HG03097 (cell line): ENCODE data around the gene ACAA1.
"Not testable (repeated sequence)": the region's sequence is repeated elsewhere in the genome, so short reads cannot be mapped to it uniquely, and the experiment has no call there.

Experiments used
- ATAC-seq: cut with Tn5 transposase; IDR thresholded peaks from one replicate; pipeline ENCODE4 v1.9.1; 2021; ENCODE audit not compliant: unreplicated experiment, low FRiP score

Gene ACAA1, protein sequence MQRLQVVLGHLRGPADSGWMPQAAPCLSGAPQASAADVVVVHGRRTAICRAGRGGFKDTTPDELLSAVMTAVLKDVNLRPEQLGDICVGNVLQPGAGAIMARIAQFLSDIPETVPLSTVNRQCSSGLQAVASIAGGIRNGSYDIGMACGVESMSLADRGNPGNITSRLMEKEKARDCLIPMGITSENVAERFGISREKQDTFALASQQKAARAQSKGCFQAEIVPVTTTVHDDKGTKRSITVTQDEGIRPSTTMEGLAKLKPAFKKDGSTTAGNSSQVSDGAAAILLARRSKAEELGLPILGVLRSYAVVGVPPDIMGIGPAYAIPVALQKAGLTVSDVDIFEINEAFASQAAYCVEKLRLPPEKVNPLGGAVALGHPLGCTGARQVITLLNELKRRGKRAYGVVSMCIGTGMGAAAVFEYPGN

GRCh38 chr3:38136777-38137614, at the start of gene ACAA1:
ACAA1 (minus strand) TSS chr3:38137127; CDS start chr3:38137035, 92 bp downstream.
- peak; percentile 90 for ATAC-seq

- no peak for ATAC-seq
Observed at GRCh38 chr3:38177181-38177580, 40.3 kb upstream of the ACAA1 start.

DNA sequence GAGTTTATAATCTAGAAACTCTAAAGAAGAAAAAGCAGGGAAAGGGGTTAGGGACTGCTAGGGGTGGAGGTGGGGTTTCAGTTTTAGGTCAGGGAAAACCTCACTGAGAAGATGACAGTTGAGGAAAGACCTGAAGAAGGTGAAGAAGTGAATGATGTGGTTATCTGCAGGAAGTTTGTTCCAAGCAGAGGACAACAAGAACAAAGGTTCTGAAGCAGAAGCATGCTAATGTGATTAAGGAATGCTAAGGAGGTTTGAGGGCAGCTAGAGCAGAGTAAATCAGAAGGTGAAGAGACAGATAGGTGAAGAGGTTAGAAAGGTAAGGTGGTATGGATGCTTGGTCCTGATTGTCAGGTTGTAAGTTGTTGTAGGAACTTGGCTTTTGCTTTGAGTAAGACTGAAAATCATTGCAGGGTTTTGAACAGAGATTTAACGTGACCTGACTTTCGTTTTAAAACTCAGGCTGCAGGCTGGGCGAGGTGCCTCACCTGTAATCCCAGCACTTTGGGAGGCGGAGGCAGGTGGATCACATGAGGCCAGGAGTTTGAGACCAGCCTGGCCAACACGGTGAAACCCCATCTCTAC, 37.0 kb upstream of the ACAA1 start:
- ATAC-seq = no peak

DNA sequence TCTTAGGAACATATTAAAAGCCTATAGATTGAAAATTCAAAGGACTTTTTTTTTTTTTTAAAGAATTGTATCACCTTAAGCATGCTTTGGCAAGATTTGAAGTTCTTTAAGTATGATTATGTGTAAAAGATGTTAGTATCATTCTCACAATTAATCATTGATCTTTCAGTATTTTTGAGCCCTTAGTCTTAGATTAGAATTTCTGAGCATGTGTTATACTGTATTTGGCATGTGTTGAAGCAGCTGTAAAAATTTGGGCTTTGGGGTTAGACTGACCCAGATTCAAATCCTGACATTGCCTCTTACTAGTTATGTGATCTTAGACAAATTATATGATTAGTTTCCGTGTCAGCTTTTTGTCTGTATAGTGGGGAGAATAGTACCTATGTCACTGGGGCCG, 34.7 kb upstream of the ACAA1 start:
- ATAC-seq = no peak

GRCh38 chr3:38170722-38171121, 33.8 kb upstream of the ACAA1 start:
- ATAC-seq = no peak

- ATAC-seq = no peak
Observed at GRCh38 chr3:38169027-38169317, 32.0 kb upstream of the ACAA1 start.

GRCh38 chr3:38168151-38169026, 31.5 kb upstream of the ACAA1 start:
- no peak for ATAC-seq

- no peak for ATAC-seq
Observed at GRCh38 chr3:38167591-38167990, 30.7 kb upstream of the ACAA1 start.

DNA sequence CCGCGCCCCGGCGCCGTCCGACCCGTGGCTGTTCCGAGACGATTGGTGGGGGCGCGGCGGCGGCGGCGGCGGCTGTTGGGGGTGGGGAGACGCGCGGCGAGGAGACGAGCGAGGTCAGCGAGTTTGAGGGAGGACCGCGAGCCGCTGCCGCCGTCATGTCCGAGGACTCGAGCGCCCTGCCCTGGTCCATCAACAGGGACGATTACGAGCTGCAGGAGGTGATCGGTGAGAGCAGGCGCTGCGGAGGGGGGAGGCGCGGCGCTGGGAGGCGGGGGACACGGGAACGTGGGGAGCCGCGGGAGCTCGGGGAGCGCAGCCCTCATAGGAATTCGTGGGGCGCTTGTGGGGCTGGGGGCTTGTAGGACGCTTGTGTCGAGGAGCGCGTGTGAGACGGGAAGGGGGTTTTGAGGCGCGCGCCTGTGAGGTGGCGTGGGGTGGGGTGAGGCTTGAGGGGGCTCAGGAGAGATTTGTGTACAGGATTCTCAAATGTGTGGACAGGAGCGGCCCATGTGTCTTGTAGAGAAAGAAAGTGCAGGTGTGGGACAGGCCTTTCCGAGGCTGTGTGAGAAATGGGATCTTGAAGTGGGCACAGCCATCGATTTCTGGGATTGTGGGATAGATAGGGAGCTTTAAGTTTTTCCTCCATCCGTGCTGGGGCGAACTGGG, 28.9 kb upstream of the ACAA1 start:
- no peak for ATAC-seq

DNA sequence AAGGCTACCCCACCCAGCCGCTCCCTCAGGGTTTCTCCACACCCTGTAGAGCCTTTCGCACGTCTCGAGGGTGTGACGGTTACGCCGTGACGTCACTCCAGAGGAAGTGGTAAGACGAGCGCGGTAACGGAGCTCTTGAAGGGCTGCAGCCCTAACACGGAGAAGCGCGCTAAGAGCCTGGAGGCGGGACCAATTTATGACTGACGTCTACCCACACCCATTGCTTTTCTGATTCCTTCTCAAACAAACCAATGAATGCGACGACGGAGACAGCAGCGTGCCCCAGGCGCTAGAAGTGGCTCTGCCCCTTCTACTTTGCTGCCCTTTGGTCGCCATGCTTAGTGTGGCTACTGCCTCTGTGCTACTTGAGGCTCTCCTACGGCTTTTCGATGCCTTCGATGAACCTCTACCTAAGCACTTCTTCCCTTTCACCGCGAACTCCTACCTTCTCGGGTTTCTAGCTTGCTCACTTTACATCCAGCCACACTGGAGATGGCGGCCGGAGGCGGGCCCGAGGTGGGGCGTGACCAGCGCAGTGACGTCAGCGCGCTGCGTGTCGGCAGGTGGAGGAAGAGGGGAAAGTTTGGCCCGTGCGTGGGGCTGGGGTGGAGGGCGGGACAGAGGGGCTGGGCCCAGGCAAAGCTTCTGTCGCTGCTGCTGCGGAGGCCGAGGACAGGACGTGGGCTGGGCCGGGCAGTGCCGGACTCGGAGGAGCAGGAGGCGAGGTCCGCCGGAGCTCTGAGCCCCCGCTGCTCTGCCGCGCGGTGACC, 28.2 kb upstream of the ACAA1 start, which contains the start of gene OXSR1:
TSS of gene OXSR1 (plus strand) at position 586 of the 770 bp plus-strand sequence. CDS start 340 bp downstream, outside the sequence.
- peak; percentile 91 for ATAC-seq

GRCh38 chr3:38164643-38164951, 27.7 kb upstream of the ACAA1 start:
- ATAC-seq = no peak

DNA sequence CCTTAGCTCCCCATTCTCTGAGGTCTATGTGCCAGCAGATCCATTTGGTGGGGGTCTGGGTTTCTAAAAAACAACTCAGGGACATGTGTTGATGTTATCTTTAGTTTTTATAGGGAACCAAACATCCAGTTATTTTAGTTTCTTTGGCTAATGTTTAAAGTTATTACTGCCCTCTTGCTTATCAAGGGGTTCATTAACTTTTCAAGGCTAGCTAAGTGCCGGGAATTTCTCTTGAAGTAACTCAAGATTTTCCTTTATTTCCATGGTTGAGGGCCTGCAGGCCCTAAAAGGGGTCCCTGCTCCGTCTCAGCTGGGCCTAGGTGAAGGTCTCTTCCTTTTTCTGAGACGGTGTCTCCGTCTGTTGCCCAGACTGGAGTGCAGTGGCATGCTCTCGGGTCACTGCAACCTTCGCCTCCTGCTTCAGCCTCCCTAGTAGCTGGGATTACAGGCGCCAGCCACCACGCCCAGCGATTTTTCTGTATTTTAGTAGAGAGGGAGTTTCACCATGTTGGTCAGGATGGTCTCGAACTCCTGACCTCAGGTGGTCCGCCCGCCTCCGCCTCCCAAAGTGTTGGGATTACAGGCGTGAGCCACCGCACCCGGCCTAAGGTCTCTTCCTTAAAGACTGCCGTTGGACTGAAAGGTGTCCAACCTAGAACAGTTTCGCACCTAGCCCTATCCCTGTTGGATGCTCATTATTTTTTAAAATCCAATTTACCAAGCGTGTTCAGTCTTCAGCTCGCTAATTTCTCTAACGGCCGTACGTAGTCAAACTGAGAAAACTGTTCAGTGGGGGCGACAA, 27.1 kb upstream of the ACAA1 start:
- no peak for ATAC-seq

- no peak for ATAC-seq
Observed at GRCh38 chr3:38163117-38163840, 26.4 kb upstream of the ACAA1 start.

- ATAC-seq = not testable (repeated sequence)
Observed at GRCh38 chr3:38160704-38161103, 23.8 kb upstream of the ACAA1 start.

- ATAC-seq = no peak
Observed at GRCh38 chr3:38158472-38158871, 21.5 kb upstream of the ACAA1 start.

DNA sequence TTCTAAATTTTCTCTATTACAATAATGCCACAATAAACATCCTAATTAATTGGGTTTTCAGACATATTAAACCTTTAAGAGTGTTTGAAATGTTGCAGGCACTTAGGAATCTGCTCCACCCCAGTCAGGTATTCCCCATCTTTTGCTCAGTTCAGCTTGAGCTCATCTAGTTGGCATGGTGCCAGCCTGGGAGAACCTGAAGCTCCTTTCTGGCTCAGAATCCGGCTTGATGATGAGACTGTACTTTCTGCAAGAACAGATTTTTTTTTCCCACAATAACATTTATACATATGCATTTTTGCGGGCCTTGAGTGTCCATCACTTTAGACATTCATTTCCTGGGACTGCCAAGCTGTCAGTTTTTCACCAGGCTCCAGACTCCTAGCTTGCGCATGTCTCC, 20.7 kb upstream of the ACAA1 start:
- ATAC-seq = no peak

DNA sequence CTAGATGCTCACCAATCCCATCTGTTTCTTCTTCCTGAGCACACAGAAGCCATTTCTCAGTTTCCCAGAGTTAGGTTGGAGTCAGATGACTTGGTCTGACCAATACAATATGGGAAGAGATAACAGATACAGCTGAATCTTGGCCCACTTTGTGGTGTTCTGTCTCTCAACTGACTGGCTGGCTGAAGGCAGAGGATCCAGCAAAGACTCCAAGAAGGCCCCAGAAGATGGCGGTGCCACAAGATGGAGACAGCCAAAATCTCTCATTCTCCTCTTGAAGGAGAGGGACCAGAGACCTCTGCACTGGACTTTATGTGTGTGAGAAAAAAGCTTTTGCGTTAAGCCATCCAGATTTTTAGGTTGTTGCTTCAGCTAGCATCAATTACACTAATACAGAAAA, 20.2 kb upstream of the ACAA1 start:
- no peak for ATAC-seq

DNA sequence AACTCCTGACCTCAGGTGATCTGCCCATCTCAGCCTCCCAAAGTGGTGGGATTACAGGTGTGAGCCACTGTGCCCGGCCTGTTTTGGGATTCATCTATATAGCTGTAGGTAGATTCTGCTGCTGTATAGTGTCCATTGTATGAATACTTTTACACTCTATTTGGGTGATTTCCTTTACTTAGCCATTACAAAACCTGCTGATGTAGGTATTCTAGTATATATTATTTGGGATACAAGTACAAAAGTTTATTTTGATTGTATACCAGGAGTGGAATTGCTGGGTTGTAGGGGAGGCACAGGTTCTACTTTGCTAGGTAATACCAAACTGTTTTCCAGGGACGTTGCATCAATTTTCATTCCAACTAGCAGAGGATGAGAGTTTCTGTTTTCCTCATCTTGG, 18.9 kb upstream of the ACAA1 start:
- no peak for ATAC-seq
